ENCODE results near the gene SH2D5. TPM values are rescaled to one million over a fixed set of nuclear protein-coding genes. Genes with fewer than 3 reads are reported as not detected.
"Not testable (repeated sequence)": the region's sequence is repeated elsewhere in the genome, so short reads cannot be mapped to it uniquely, and the experiment has no call there.

Gene SH2D5
- total RNA-seq, 1 donor from 2014 or later = 1.2 TPM

DNA sequence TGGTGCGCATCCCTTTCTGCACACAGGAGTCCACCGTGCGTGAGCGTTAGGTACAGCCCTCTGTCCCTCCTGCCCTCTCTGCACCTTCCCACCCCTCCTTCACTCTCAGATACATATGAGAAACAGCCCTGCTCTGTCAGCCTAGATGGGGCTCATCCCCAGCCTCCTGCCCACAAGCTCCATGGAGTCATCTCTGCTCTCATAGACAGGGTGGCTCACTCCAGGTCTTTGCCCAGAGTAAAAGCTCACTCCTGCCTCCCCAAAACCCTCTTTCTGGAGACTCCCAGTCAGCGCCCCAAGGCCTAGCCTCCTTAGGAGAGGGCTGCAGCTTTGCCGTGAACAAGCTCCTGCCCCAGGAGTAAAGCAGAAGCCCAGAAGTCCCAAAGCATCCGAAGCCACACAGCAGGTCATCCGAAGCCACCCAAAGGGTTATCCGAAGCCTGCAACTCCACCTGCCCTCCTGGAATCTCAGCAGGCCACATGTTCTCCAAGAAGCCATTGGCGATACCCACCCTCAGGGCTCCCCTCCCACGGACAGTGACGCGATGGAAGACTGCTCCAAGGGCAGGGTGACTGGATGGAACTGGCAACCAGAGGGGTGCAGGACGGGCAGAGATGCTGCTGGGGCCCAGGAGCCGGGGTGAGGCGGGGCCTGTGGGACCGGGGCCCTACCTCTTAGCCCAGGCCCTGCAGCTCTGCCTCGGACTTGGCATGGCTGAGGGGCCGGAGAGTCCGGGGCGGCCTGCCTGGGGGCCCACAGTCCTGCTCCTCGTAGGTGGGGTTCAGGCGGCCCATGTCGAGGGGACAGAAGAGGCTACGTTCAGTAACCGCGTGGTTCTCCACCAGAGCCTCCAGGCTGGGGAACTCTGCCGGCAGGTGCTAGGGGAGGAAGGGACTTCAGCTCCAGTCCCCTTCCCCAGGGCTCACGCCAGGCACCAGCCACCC, 11.1 kb downstream of the SH2D5 start:
- Mint-ChIP-seq H3K27me3 (ENCODE audit: unreplicated experiment) (peaks cover 17% of the 10 kb centered on the region), H3K4me1 (ENCODE audit: low read depth, unreplicated experiment) (peaks cover 2% of the 10 kb centered on the region), H3K9me3 (ENCODE audit: unreplicated experiment) (peaks cover 3% of the 10 kb centered on the region), H3K27ac (ENCODE audit: unreplicated experiment) (no peak overlapping the region), H3K36me3 (ENCODE audit: unreplicated experiment) (no peaks in the 10 kb centered on the region), H3K4me3 (ENCODE audit: unreplicated experiment) (no peak overlapping the region)
- TF ChIP-seq, protein P1, sequence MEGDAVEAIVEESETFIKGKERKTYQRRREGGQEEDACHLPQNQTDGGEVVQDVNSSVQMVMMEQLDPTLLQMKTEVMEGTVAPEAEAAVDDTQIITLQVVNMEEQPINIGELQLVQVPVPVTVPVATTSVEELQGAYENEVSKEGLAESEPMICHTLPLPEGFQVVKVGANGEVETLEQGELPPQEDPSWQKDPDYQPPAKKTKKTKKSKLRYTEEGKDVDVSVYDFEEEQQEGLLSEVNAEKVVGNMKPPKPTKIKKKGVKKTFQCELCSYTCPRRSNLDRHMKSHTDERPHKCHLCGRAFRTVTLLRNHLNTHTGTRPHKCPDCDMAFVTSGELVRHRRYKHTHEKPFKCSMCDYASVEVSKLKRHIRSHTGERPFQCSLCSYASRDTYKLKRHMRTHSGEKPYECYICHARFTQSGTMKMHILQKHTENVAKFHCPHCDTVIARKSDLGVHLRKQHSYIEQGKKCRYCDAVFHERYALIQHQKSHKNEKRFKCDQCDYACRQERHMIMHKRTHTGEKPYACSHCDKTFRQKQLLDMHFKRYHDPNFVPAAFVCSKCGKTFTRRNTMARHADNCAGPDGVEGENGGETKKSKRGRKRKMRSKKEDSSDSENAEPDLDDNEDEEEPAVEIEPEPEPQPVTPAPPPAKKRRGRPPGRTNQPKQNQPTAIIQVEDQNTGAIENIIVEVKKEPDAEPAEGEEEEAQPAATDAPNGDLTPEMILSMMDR (IDR thresholded peaks at IDR 0.05; ENCODE audit: partially characterized antibody, unreplicated experiment) = no peak
- no peak for DNase-seq

DNA sequence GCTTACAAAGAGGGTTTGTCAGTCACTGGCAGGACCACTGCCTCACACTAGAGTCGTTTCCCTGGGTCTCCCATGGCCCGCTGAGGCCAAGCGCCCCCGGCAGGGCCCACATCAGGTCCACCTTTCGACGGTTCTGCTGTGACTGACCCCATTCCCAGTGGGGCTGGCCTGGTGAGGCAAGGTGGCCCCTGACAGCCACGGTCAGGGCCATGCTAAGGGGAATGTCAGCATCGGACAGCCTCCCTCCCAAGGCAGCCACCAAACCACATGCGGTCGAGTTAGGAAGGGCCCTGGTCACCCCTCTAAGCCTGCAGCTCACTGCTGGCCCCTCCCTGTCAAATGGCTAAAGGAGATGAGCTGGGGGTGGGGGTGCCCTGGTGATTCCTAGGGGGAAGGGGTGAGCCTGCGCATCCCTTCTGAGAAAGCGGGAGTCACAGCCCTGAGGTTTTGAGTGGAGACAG, 11.8 kb downstream of the SH2D5 start:
- Mint-ChIP-seq H3K27ac (ENCODE audit: unreplicated experiment) (no peak overlapping the region), H3K4me1 (ENCODE audit: low read depth, unreplicated experiment) (peaks cover 2% of the 10 kb centered on the region), H3K9me3 (ENCODE audit: unreplicated experiment) (peaks cover 6% of the 10 kb centered on the region), H3K27me3 (ENCODE audit: unreplicated experiment) (peaks cover 19% of the 10 kb centered on the region), H3K36me3 (ENCODE audit: unreplicated experiment) (no peaks in the 10 kb centered on the region), H3K4me3 (ENCODE audit: unreplicated experiment) (no peak overlapping the region)
- no peak for DNase-seq
- TF ChIP-seq, protein P1 (IDR thresholded peaks at IDR 0.05; ENCODE audit: partially characterized antibody, unreplicated experiment) = no peak

DNA sequence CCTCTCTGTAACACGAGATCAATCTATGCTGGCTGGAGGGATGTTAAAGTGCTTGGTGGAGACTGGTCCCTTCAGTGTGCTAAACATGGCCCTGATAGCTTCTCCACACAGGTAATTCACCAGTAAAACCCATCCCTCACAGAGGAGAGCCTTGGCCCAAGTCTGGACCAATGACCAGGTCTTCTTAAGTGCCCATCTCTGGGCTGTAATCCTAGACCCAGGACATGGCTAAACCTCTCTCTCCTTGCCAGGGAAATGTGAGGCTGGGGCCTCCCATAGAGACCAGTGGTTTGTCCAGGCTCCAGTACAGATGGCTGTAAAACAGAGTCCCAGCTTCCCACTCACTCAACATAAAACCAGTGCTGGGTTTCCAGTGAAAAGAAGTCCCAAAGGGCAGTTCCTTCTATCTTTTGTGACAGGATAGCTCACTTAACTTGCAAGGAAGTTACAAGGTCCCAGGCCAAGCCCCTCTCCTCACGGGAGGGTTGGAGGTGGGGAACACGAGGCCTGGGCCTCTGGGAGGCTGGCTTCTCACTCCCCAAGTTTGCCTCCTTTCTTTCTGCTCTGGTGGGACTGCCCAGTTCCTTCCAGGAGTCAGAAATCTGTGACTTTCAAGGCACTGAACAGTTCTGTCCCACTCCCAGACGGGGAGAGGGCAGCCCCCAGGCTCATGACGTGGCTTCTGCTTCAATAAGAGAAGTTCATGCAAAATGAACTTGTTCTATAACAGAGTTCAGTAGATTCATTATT, 12.5 kb downstream of the SH2D5 start:
- Mint-ChIP-seq H3K4me1 (ENCODE audit: low read depth, unreplicated experiment) (peaks cover 2% of the 10 kb centered on the region), H3K27me3 (ENCODE audit: unreplicated experiment) (peaks cover 19% of the 10 kb centered on the region), H3K4me3 (ENCODE audit: unreplicated experiment) (no peak overlapping the region), H3K27ac (ENCODE audit: unreplicated experiment) (no peak overlapping the region), H3K9me3 (ENCODE audit: unreplicated experiment) (peaks cover 6% of the 10 kb centered on the region), H3K36me3 (ENCODE audit: unreplicated experiment) (no peaks in the 10 kb centered on the region)
- TF ChIP-seq, protein P1 (IDR thresholded peaks at IDR 0.05; ENCODE audit: partially characterized antibody, unreplicated experiment) = no peak
- no peak for DNase-seq

DNA sequence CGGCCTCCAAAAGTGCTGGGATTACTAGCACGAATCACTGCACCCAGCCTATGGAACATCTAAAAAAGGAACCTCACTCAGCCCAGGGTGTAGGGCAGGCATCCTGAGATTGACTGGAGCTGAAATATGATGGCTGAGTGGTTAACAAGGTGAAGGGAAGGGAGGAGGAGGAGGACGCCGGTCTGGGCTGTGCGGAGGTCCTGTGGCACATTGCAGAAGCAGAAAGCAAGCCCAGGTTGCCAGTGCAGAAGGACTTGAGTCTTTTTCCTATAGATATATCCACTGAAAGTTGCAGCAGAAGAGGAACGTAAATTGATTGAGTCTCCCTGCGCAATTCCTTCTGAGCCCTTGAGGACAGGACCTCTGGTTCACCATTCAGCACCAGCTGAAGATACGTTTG, 13.2 kb downstream of the SH2D5 start:
- TF ChIP-seq, protein P1 (IDR thresholded peaks at IDR 0.05; ENCODE audit: partially characterized antibody, unreplicated experiment) = no peak
- Mint-ChIP-seq H3K36me3 (ENCODE audit: unreplicated experiment) (no peaks in the 10 kb centered on the region), H3K27ac (ENCODE audit: unreplicated experiment) (no peak overlapping the region), H3K4me3 (ENCODE audit: unreplicated experiment) (no peak overlapping the region), H3K27me3 (ENCODE audit: unreplicated experiment) (peaks cover 19% of the 10 kb centered on the region), H3K4me1 (ENCODE audit: low read depth, unreplicated experiment) (peaks cover 2% of the 10 kb centered on the region), H3K9me3 (ENCODE audit: unreplicated experiment) (peaks cover 6% of the 10 kb centered on the region)
- DNase-seq = no peak

DNA sequence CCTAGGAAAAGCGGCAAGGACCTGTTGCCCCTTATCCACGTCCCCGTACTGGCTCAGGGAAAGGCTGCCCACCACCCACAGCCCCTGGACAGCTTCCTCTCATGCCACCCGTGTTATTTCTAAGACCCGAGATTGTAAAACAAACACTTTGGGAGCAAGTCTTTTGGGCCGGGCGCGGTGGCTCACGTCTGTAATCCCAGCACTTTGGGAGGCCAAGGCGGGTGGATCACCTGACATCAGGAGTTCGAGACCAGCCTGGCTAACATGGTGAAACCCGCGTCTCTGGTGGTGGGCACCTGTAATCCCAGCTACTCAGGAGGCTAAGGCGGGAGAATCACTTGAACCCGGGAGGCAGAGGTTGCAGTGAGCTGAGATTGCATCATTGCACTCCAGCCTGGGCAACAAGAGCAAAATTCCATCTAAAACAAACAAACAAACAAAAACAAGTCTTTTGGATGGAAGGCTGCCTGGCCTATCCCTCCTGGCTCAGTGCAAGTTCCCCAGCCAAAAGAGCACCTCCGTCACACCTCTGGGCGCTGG, 14.1 kb downstream of the SH2D5 start:
- Mint-ChIP-seq H3K27me3 (ENCODE audit: unreplicated experiment) (peaks cover 19% of the 10 kb centered on the region), H3K4me3 (ENCODE audit: unreplicated experiment) (peak overlapping the region; percentile 71)
- not testable (repeated sequence) for H3K36me3 Mint-ChIP-seq (ENCODE audit: unreplicated experiment); DNase-seq; H3K9me3 Mint-ChIP-seq (ENCODE audit: unreplicated experiment); H3K27ac Mint-ChIP-seq (ENCODE audit: unreplicated experiment); H3K4me1 Mint-ChIP-seq (ENCODE audit: low read depth, unreplicated experiment)

Data from glutamatergic neuron (in vitro differentiated cells).